Prostate gland (tissue), 2 donors: Measurements from ENCODE around the gene NETO2. TPM values are rescaled to one million over a fixed set of nuclear protein-coding genes. Genes with fewer than 3 reads are reported as not detected.

ENCODE experiments used
- DNase-seq: peaks from one replicate; pipeline ENCODE4 v3.0.0-alpha.2; 2019; ENCODE audit warnings: low spot score
- H3K27ac ChIP-seq, 2 donors: fragments of 200-600 bp; sonication (generic); 2 replicates each; pipeline ENCODE4 v1.5.1; 2017 to 2019
- H3K27me3 ChIP-seq: fragments of 200-600 bp; sonication (generic); replicated peaks from 2 replicates; pipeline ENCODE4 v1.5.1; 2019; ENCODE audit not compliant: insufficient read depth
- H3K36me3 ChIP-seq, 2 donors: fragments of 200-600 bp; sonication (generic); 1 replicate in 1 of 2; 2 replicates in 1 of 2; pipeline versions ENCODE4 v1.5.1 to v1.8.1; 2017 to 2019
- H3K4me1 ChIP-seq: fragments of 200-600 bp; sonication (generic); replicated peaks from 2 replicates; pipeline ENCODE4 v1.5.1; 2019
- H3K4me3 ChIP-seq, 2 donors: fragments of 200-600 bp; sonication (generic); 2 replicates each; pipeline ENCODE4 v1.5.1; 2017 to 2019
- H3K9me3 ChIP-seq: fragments of 200-600 bp; sonication (generic); 2 replicates; pipeline ENCODE4 v1.5.1; 2017
- POLR2A ChIP-seq: fragments of 450-650 bp; IDR thresholded peaks from one replicate; pipeline ENCODE4 v1.6.1; 2016; ENCODE audit warnings: antibody characterized with exemption, mild to moderate bottlenecking
- POLR2AphosphoS5 ChIP-seq: sonication (generic); formaldehyde crosslinking; IDR thresholded peaks from one replicate; pipeline ENCODE4 v1.6.1; 2017; ENCODE audit warnings: antibody characterized with exemption
- whole genome bisulfite sequencing: methylation state at CpG from one replicate; pipeline ENCODE4 v1.1.5; 2018; 5-methylcytosine and 5-hydroxymethylcytosine counted together
- intact Hi-C: fragments of 100-400 bp; cut with DNase I; formaldehyde crosslinking; loops from one replicate; pipeline ENCODE4 v1.14.2; 2022
- total RNA-seq, 2 donors: library from RNA; depleted of rRNA; stranded (reverse); fragments of >200 nt; gene quantifications; one replicate each; pipeline ENCODE4 v1.1.0, GENCODE V29; 2016
- TF ChIP-seq, protein P1 (sequence below), 4 experiments: fragments of 200-600 bp in 2 of 4; fragments of 450-650 bp in 2 of 4; sonication (generic) in 2 of 4; IDR thresholded peaks; 1 replicate in 3 of 4; 2 replicates in 1 of 4; pipeline ENCODE4 v1.5.1; 2016 to 2019; ENCODE audit warnings: antibody characterized with exemption in 4 of 4, mild to moderate bottlenecking in 2 of 4, moderate library complexity in 2 of 4

NETO2 gene
- total RNA-seq, 2 donors from 2014 or later: 0.73 to 14.3 TPM

DNA sequence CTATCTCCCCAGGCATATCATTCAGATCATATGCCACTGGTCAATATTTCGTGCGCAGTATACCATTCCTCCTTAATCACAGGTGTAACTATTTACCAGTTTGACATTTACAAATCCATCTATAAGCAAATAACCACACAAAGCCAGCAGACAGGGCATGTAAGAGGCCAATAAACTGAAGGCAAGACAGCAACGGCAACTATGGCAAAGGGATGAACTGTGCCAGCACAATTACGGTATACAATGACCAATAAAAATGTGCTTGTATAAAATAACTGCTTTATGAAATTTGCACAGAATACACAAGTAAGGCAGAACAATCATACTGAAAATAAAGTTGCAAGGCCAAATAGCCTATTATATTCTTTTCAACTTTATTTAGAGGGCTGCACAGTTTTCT is 9.2 kb downstream of the NETO2 start:
- WGBS: 41% methylated on average over 4 of the region's 4 CpGs

DNA sequence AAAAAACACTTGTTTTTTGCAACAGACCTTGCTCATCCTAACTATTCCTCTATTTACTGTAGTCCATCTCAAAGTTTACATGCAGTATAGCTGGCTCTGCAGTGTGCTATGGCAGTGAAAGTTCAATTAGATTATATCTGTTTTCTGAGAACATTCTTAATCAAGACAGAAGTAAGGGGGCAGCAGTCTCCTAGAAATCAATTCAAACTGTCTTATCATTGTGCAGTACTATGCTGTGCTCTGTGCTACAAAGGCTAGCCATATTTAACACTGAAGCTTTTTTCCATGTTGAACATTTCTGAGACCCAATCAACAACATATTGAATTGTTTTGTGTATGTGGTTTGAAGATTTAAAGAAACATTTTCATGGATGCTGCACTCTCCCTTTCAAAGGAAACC is 11.4 kb downstream of the NETO2 start:
- H3K27ac ChIP-seq: no peak overlapping the region
- TF ChIP-seq POLR2A (no peak), POLR2AphosphoS5 (no peak)
- TF ChIP-seq, protein P1, sequence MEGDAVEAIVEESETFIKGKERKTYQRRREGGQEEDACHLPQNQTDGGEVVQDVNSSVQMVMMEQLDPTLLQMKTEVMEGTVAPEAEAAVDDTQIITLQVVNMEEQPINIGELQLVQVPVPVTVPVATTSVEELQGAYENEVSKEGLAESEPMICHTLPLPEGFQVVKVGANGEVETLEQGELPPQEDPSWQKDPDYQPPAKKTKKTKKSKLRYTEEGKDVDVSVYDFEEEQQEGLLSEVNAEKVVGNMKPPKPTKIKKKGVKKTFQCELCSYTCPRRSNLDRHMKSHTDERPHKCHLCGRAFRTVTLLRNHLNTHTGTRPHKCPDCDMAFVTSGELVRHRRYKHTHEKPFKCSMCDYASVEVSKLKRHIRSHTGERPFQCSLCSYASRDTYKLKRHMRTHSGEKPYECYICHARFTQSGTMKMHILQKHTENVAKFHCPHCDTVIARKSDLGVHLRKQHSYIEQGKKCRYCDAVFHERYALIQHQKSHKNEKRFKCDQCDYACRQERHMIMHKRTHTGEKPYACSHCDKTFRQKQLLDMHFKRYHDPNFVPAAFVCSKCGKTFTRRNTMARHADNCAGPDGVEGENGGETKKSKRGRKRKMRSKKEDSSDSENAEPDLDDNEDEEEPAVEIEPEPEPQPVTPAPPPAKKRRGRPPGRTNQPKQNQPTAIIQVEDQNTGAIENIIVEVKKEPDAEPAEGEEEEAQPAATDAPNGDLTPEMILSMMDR (IDR thresholded peaks at IDR 0.05): no peak
- intact Hi-C loops: no loop called here

More for the DNA sequence above, 9.2 kb downstream of the NETO2 start:
- Histone ChIP-seq H3K27ac (no peak overlapping the region), H3K4me3 (no peak overlapping the region), H3K36me3 (no peaks in the 10 kb centered on the region), H3K27me3 (no peaks in the 10 kb centered on the region), H3K4me1 (peaks cover 7% of the 10 kb centered on the region), H3K9me3 (no peaks in the 10 kb centered on the region)
- intact Hi-C loops: no loop called here
- no peak for TF ChIP-seq POLR2AphosphoS5
- TF ChIP-seq, protein P1 (IDR thresholded peaks at IDR 0.05): no peak
- no peak for TF ChIP-seq POLR2A
- no peak for DNase-seq

GRCh38 chr16:47129755-47130435 is 13.8 kb downstream of the NETO2 start:
- 72% methylated on average over 7 of the region's 7 CpGs for WGBS
- Histone ChIP-seq H3K4me1 (peaks cover 5% of the 10 kb centered on the region), H3K27me3 (no peaks in the 10 kb centered on the region), H3K9me3 (no peaks in the 10 kb centered on the region), H3K4me3 (no peak overlapping the region), H3K36me3 (no peaks in the 10 kb centered on the region), H3K27ac (no peak overlapping the region)
- no peak for TF ChIP-seq POLR2A
- intact Hi-C loops: no loop called here
- no peak for DNase-seq

More for the DNA sequence above, 11.4 kb downstream of the NETO2 start:
- DNase-seq: no peak
- no peak overlapping the region for H3K4me3 ChIP-seq
- no peaks in the 10 kb centered on the region for H3K27me3 ChIP-seq
- H3K4me1 ChIP-seq: peaks cover 7% of the 10 kb centered on the region
- H3K36me3 ChIP-seq: no peaks in the 10 kb centered on the region
- no peaks in the 10 kb centered on the region for H3K9me3 ChIP-seq

DNA sequence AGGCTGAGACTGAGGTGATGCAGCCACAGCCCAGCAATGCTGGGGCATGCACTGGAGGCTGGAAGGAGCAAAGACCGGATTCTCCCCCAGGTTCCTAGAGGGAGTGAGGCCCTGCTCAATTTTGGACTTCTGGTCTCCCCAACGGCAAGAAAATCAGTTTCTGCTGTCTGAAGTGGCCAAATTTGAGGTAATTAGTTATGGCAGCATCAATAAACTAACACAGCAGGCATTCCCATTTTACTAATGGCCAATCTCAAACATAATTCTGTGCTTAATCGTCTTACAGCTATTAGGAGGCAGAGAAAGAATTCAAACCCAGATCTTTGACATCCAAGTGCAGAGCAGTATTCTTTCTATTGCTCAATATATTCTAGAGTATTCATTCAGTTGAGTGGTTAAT is 16.2 kb downstream of the NETO2 start:
- Histone ChIP-seq H3K36me3 (no peaks in the 10 kb centered on the region), H3K4me1 (no peaks in the 10 kb centered on the region), H3K9me3 (no peaks in the 10 kb centered on the region), H3K4me3 (no peak overlapping the region), H3K27ac (no peak overlapping the region), H3K27me3 (no peaks in the 10 kb centered on the region)
- no peak for TF ChIP-seq POLR2AphosphoS5
- TF ChIP-seq POLR2A: no peak
- TF ChIP-seq, protein P1 (IDR thresholded peaks at IDR 0.05): no peak
- intact Hi-C loops: no loop called here
- 87% methylated on average over 3 of the region's 3 CpGs for WGBS
- no peak for DNase-seq

DNA sequence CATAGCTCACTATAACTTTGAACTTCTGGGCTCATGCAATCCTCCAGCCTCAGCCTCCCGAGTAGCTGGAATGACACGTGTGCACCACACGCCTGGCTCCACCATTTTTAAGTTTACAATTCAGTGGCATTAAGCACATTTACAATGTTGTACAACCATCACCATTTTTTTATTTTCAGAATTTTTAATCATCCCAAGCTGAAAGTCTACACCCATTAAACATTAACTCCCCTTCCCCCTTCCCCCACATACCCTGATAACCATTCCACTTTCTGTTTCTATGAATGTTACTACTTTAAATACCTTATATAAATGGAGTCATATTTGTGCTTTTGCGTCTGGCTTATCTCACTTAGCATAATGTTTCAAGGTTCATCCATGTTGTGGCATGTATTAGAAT is 18.0 kb downstream of the NETO2 start:
- DNase-seq: no peak
- Histone ChIP-seq H3K27me3 (no peaks in the 10 kb centered on the region), H3K27ac (no peak overlapping the region), H3K4me3 (no peak overlapping the region), H3K9me3 (no peaks in the 10 kb centered on the region), H3K36me3 (no peaks in the 10 kb centered on the region), H3K4me1 (no peaks in the 10 kb centered on the region)
- WGBS: 83% methylated on average over 4 of the region's 4 CpGs
- intact Hi-C loops: no loop called here
- TF ChIP-seq POLR2AphosphoS5 (no peak), POLR2A (no peak)
- TF ChIP-seq, protein P1 (IDR thresholded peaks at IDR 0.05): no peak
